KBM-7 (cell line): Measurements from ENCODE around the gene ALDH16A1.
A peak's percentile ranks its signal among the peaks of the same experiment; 100 is the strongest.
"Not testable (repeated sequence)": the region's sequence is repeated elsewhere in the genome, so short reads cannot be mapped to it uniquely, and the experiment has no call there.

Experiments
- DNase-seq: peaks from one replicate; pipeline ENCODE4 v3.0.0-alpha.2; 2015
- in situ Hi-C: fragments of 300-500 bp; cut with MboI; formaldehyde crosslinking; loops from 2 replicates; pipeline ENCODE4 v1.14.3; 2020; ENCODE audit warnings: low sequenced_read_pairs, low pct_unique_long_range_greater_than_20kb, mixed read lengths

ALDH16A1 gene

GRCh38 chr19:49436381-49437017, 16.5 kb upstream of the ALDH16A1 start:
- DNase-seq, result no peak

GRCh38 chr19:49437231-49437630, 15.8 kb upstream of the ALDH16A1 start:
- in situ Hi-C loops, result no loop called here
- no peak for DNase-seq

More at GRCh38 chr19:49436381-49437017, 16.5 kb upstream of the ALDH16A1 start:
- in situ Hi-C loops, result no loop called here

GRCh38 chr19:49438261-49438660, 14.8 kb upstream of the ALDH16A1 start:
- DNase-seq, result no peak
- in situ Hi-C loops, result no loop called here

GRCh38 chr19:49439836-49440235, 13.2 kb upstream of the ALDH16A1 start:
- in situ Hi-C loops, result no loop called here
- no peak for DNase-seq

GRCh38 chr19:49440439-49441209, 12.4 kb upstream of the ALDH16A1 start:
- in situ Hi-C loops, result no loop called here

GRCh38 chr19:49441210-49441959, 11.6 kb upstream of the ALDH16A1 start, which contains the start of gene SLC17A7:
Gene SLC17A7, minus strand, starts transcription at chr19:49441527. Its CDS starts 148 bp downstream, at chr19:49441379.
- DNase-seq, result peak; percentile 47
- in situ Hi-C loops, result no loop called here

More at GRCh38 chr19:49440439-49441209, 12.4 kb upstream of the ALDH16A1 start:
- DNase-seq, result no peak

- no peak for DNase-seq
- in situ Hi-C loops, result no loop called here
These were observed 11.1 kb upstream of the ALDH16A1 start for GRCh38 chr19:49441960-49442350.

GRCh38 chr19:49442354-49442753, 10.7 kb upstream of the ALDH16A1 start:
- DNase-seq, result no peak

GRCh38 chr19:49442771-49443365, 10.2 kb upstream of the ALDH16A1 start:
- DNase-seq, result no peak
- in situ Hi-C loops, result no loop called here

More at GRCh38 chr19:49442354-49442753, 10.7 kb upstream of the ALDH16A1 start:
- in situ Hi-C loops, result no loop called here

- in situ Hi-C loops, result no loop called here
- DNase-seq, result peak; percentile 97
These were observed 9.5 kb upstream of the ALDH16A1 start for GRCh38 chr19:49443366-49444099.

- in situ Hi-C loops, DNase-seq: not testable (repeated sequence)
These were observed 8.8 kb upstream of the ALDH16A1 start for GRCh38 chr19:49444100-49444700.

- in situ Hi-C loops, result no loop called here
These were observed 7.0 kb upstream of the ALDH16A1 start for GRCh38 chr19:49445997-49446396.

GRCh38 chr19:49447485-49448431, 5.3 kb upstream of the ALDH16A1 start:
- DNase-seq, result no peak
- in situ Hi-C loops, result no loop called here

More at GRCh38 chr19:49445997-49446396, 7.0 kb upstream of the ALDH16A1 start:
- DNase-seq, result no peak

GRCh38 chr19:49448432-49448786, 4.6 kb upstream of the ALDH16A1 start:
- no peak for DNase-seq
- in situ Hi-C loops, result no loop called here

GRCh38 chr19:49450405-49450804, 2.6 kb upstream of the ALDH16A1 start:
- no peak for DNase-seq
- in situ Hi-C loops, result no loop called here

GRCh38 chr19:49451430-49452181, 1.4 kb upstream of the ALDH16A1 start, which contains the start of gene PIH1D1:
Gene PIH1D1, minus strand, starts transcription at chr19:49451814. Its CDS starts 240 bp downstream, at chr19:49451574.
- peak; percentile 99 for DNase-seq
- in situ Hi-C loops, result no loop called here
